HG02798 (cell line): ENCODE results near the gene MSX1.
"Not testable (repeated sequence)": the region's sequence is repeated elsewhere in the genome, so short reads cannot be mapped to it uniquely, and the experiment has no call there.

Source experiments
- ATAC-seq: cut with Tn5 transposase; IDR thresholded peaks from one replicate; pipeline ENCODE4 v1.9.1; 2021; ENCODE audit warnings: mild to moderate bottlenecking; ENCODE audit not compliant: unreplicated experiment, poor library complexity

The MSX1 gene

DNA sequence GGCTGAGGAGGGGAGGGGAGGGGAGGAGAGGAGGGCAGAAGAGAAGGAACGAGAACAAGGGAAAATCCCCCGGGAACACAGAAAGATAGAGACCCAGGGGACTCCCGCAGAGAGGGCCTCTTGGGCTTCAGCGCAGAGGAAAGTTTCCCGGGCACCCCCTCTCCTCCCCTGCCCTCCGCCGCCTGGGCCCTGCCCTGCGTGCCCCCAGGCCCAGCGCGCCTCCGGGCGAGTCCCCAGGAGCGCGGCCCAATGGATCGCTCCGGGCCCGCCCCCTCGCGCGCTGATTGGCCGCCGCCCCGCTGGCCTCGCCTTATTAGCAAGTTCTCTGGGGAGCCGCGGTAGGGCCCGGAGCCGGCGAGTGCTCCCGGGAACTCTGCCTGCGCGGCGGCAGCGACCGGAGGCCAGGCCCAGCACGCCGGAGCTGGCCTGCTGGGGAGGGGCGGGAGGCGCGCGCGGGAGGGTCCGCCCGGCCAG, at the start of gene MSX1:
MSX1 (plus strand) TSS at position 341 of the 474 bp plus-strand sequence. CDS start 235 bp downstream, outside the sequence.
- peak; percentile 97 for ATAC-seq

DNA sequence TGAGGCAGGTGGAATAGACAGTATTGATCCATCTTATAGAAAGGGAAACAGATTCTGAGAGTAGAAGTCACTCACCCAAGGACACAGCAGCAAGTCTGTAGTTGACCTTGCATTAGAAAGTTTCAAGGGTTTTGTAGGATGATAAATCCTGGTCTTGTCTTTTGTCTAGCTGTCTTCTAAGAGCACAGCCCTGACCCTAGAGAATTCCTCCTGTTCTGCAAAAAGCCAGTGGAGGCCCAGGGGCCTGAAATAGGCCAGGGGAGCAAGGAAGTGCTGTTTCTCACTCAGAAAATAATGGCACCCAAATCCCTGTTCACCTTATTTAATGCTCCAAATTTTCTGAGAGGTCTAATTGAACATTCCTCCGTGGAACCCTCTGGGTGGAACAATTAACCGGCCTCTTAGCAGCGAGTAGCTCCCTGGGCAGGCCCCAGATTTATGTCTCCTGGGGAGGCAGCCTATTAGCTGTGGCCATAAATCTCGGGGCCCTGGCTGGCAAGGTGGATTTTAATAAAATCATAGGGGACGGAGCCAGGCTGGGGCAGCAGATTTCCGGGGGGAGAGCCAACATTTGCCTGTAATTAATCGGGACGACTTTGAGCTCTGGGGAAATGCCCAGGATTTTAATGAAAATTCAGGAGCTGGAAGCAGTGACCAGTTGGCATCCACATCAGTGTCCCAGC, 49.2 kb upstream of the MSX1 start:
- ATAC-seq: no peak

DNA sequence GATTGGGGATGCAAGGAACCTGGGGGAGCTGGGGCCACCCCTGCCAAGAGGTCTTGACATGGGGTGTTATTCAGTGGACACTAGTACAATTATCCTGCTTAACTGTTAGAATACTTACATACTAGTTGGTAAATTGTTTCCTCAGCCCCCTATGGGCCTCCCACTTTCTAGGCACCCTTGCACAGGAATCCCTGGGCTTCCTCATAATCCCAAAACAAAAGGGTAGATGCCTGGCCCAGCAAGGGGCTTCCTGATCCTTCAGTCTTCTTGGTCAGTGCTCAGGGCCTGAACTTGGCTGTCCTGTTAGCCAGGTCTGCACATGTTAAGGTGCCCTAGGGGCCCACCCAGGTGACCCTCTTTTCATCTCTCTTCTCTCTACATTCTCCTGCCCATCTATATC, 48.7 kb upstream of the MSX1 start:
- ATAC-seq: no peak

GRCh38 chr4:4812145-4812794, 47.2 kb upstream of the MSX1 start:
- ATAC-seq: no peak

GRCh38 chr4:4818415-4819212, 40.9 kb upstream of the MSX1 start:
- no peak for ATAC-seq

- no peak for ATAC-seq
Measured at GRCh38 chr4:4819213-4819606, 40.3 kb upstream of the MSX1 start.

- no peak for ATAC-seq
Measured at GRCh38 chr4:4820261-4820660, 39.2 kb upstream of the MSX1 start.

GRCh38 chr4:4820739-4821138, 38.7 kb upstream of the MSX1 start:
- ATAC-seq: no peak

DNA sequence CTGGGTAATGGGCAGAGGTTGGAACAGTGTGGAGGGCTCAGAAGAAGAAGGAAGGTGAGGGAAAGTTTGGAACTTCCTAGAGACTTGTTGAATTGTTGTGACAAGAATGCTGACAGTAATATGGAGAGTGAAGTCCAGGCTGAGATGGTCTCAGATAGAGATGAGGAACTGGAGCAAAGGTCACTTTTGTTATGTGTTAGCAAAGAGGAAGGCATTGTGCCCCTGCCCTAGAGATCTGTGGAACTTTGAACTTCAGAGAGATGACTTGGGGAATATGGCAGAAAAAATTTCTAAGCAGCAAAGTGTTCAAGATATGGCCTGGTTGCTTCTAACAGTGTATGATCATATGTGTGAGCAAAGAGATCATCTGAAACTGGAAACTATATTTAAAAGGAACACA, 37.9 kb upstream of the MSX1 start:
- ATAC-seq: no peak

DNA sequence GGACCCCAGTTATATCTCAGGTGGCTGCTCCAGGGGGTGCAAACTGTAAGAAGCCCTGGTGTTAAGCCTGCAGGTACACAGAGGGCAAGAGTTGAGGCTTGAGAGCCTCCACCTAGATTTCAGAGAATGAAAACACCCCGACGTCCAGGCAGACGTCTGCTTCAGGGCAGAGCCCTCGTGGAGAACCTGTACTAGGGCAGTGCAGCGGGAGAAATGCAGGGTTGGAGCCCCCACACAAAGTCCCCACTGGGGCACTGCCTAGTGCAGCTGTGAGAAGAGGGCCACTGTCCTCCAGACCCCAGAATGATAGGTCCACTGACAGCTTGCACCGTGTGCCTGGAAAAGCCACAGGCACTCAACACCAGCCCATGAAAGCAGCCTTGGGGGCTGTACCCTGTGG, 37.2 kb upstream of the MSX1 start:
- not testable (repeated sequence) for ATAC-seq

- no peak for ATAC-seq
Measured at GRCh38 chr4:4823621-4824162, 35.8 kb upstream of the MSX1 start.

GRCh38 chr4:4824232-4824631, 35.2 kb upstream of the MSX1 start:
- no peak for ATAC-seq

- ATAC-seq: no peak
Measured at GRCh38 chr4:4825431-4825830, 34.0 kb upstream of the MSX1 start.

DNA sequence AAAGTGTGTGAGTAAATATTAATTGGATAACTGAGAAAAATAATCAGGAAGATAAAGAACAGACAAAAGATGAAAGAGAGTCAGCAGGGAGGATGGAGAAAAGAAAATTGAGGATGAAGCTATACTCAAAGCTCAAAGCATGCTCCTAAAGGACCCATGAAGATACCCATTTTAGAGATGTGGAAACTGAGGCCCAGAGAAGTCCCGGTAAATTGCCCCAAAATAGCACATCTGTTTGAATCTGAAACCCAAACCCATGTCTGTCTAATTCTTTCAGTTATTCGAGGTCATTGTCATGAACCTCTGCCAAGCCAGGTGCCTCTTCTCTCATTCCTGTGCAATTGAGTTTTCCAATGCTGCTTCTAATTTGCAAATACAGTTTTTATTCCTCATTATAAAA, 29.6 kb upstream of the MSX1 start:
- no peak for ATAC-seq

GRCh38 chr4:4831266-4831665, 28.2 kb upstream of the MSX1 start:
- ATAC-seq: no peak

DNA sequence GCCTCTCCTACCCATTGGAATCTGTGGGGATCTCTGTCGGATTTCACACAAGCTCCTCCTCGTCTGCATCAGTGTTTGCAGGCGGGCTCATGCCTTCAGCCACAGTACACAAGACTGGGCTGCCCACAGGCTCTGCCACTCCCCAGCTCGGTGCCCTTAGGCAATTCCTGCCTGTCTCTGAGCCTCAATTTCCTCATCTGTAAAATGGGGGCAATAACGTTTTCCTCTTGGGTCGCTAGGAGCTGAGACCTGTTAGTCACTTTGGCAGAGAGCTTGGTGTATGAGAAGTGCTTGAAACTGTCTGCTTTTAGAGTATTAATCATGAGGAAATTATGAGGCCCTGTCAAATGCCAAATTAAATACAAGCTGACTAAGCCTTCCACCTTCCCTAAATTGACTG, 27.6 kb upstream of the MSX1 start:
- no peak for ATAC-seq

DNA sequence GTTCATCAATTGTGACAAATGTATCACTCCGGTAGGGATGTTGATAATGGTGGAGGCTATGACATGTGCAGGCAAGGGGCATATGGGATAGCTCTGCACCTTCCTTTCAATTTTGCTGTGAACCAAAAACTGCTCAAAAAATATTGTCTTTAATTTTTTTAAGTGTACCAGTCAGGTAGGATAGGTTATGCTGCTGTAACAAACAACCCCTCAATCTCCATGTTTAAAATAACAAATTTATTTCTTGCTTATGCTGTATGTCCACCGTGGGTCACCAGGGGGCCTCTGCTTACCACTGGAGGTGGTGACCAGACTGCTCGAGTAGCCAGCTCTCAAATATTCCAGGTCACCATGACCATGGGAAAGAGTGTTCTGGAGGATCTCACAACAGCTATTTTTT, 23.4 kb upstream of the MSX1 start:
- no peak for ATAC-seq

- ATAC-seq: no peak
Measured at GRCh38 chr4:4837316-4837715, 22.1 kb upstream of the MSX1 start.

- ATAC-seq: no peak
Measured at GRCh38 chr4:4838051-4838935, 21.2 kb upstream of the MSX1 start.
